BLaER1 treated with 17β-estradiol and CSF1 and Interleukin-3, amounts not matched to agents 10 nM and 100 nM (cell line): ENCODE measurements around the gene CTPS2.

Experiments used
- H3K27ac ChIP-seq, 11 experiments: shearing (Covaris generic); formaldehyde crosslinking; 2 replicates each; pipeline ENCODE4 v1.8.1; 2022
- H3K27me3 ChIP-seq, 11 experiments: shearing (Covaris generic); formaldehyde crosslinking; 2 replicates each; pipeline ENCODE4 v1.8.1; 2022
- H3K36me3 ChIP-seq, 11 experiments: shearing (Covaris generic); formaldehyde crosslinking; 2 replicates each; pipeline ENCODE4 v1.8.1; 2022
- H3K4me1 ChIP-seq, 10 experiments: shearing (Covaris generic); formaldehyde crosslinking; 2 replicates each; pipeline ENCODE4 v1.8.1; 2022
- H3K4me2 ChIP-seq, 11 experiments: shearing (Covaris generic); formaldehyde crosslinking; 2 replicates each; pipeline ENCODE4 v1.8.1; 2022
- H3K4me3 ChIP-seq, 10 experiments: shearing (Covaris generic); formaldehyde crosslinking; 2 replicates each; pipeline ENCODE4 v1.8.1; 2022
- H3K9ac ChIP-seq, 11 experiments: shearing (Covaris generic); formaldehyde crosslinking; 2 replicates each; pipeline ENCODE4 v1.8.1; 2022
- H3K9me3 ChIP-seq, 11 experiments: shearing (Covaris generic); formaldehyde crosslinking; replicated peaks in 1 of 11; 2 replicates each; pipeline ENCODE4 v1.8.1; 2022
- H4K20me1 ChIP-seq, 11 experiments: shearing (Covaris generic); formaldehyde crosslinking; 2 replicates each; pipeline ENCODE4 v1.8.1; 2022
- Cebpa-rat ChIP-seq, 11 experiments: shearing (Covaris generic); IDR thresholded peaks; 2 replicates each; pipeline ENCODE4 v1.8.1; 2022

Gene CTPS2

GRCh38 chrX:16658284-16658683, 54.2 kb downstream of the CTPS2 start:
- H3K36me3 ChIP-seq, result no peaks in the 10 kb centered on the region; a peak in 2 of 22 replicates
- peaks cover 0 to 10% (median 0%) of the 10 kb centered on the region in 11 experiments; a peak in 6 of 22 replicates for H4K20me1 ChIP-seq
- TF ChIP-seq Cebpa-rat (IDR thresholded peaks at IDR 0.05), result no peak
- H3K27me3 ChIP-seq, result peaks cover 97 to 100% (median 100%) of the 10 kb centered on the region in 11 experiments
- H3K4me2 ChIP-seq, result no peak overlapping the region
- H3K27ac ChIP-seq, result no peak overlapping the region
- H3K4me1 ChIP-seq, result no peaks in the 10 kb centered on the region
- no peaks in the 10 kb centered on the region for H3K9me3 ChIP-seq
- no peak overlapping the region for H3K4me3 ChIP-seq
- H3K9ac ChIP-seq, result no peak overlapping the region

GRCh38 chrX:16654093-16654492, 58.4 kb downstream of the CTPS2 start:
- no peak overlapping the region for H3K27ac ChIP-seq
- no peak overlapping the region for H3K4me3 ChIP-seq
- H3K4me1 ChIP-seq, result no peaks in the 10 kb centered on the region
- peaks cover 0 to 8% (median 0%) of the 10 kb centered on the region in 11 experiments; a peak in 5 of 22 replicates for H4K20me1 ChIP-seq
- no peaks in the 10 kb centered on the region for H3K9me3 ChIP-seq
- H3K36me3 ChIP-seq, result no peaks in the 10 kb centered on the region
- H3K9ac ChIP-seq, result no peak overlapping the region
- TF ChIP-seq Cebpa-rat (IDR thresholded peaks at IDR 0.05), result no peak
- no peak overlapping the region for H3K4me2 ChIP-seq
- peaks cover 96 to 100% (median 100%) of the 10 kb centered on the region in 11 experiments for H3K27me3 ChIP-seq

GRCh38 chrX:16653424-16653823, 59.0 kb downstream of the CTPS2 start:
- TF ChIP-seq Cebpa-rat (IDR thresholded peaks at IDR 0.05), result no peak

DNA sequence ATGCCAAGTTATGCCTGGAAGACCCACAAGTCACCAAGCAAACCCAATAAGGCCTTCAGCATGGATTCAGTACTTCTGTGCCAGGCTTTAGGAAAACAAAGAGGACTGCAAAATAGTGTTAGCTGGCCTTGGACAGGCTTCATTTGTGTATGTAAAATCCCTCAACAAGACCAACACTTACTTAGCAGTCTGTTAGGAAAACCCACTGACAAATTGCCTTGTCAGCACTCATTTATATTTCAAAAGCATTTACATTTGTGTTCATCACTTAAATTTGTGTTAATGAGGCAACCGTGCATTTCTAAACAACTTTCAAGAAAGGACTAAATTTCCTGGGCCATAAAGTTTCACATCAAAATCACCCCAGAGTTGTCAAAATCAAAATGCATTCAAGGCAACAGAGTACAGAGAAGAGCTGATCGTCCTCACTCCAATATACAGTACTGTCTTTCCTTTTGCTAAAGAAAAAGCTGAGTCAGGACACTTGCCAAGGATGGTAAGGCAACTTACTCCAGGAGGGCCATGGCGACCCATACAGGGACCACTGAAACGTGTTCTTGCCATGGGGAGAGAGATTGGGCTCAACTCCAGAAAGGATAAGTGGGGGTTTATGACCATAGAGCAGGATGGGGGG, 61.0 kb downstream of the CTPS2 start:
- H3K36me3 ChIP-seq, result no peaks in the 10 kb centered on the region
- no peaks in the 10 kb centered on the region for H3K4me1 ChIP-seq
- H3K4me2 ChIP-seq, result no peak overlapping the region
- peaks cover 0 to 8% (median 0%) of the 10 kb centered on the region in 11 experiments; a peak in 5 of 22 replicates for H4K20me1 ChIP-seq
- H3K27me3 ChIP-seq, result peaks cover 94 to 100% (median 100%) of the 10 kb centered on the region in 11 experiments
- H3K4me3 ChIP-seq, result no peak overlapping the region
- no peaks in the 10 kb centered on the region for H3K9me3 ChIP-seq
- H3K9ac ChIP-seq, result no peak overlapping the region
- TF ChIP-seq Cebpa-rat (IDR thresholded peaks at IDR 0.05), result no peak
- no peak overlapping the region for H3K27ac ChIP-seq

More at GRCh38 chrX:16653424-16653823, 59.0 kb downstream of the CTPS2 start:
- H3K27me3 ChIP-seq, result peaks cover 96 to 100% (median 100%) of the 10 kb centered on the region in 11 experiments
- no peak overlapping the region for H3K4me3 ChIP-seq
- no peak overlapping the region for H3K27ac ChIP-seq
- peaks cover 0 to 8% (median 0%) of the 10 kb centered on the region in 11 experiments; a peak in 5 of 22 replicates for H4K20me1 ChIP-seq
- no peak overlapping the region for H3K4me2 ChIP-seq
- no peak overlapping the region for H3K9ac ChIP-seq
- no peaks in the 10 kb centered on the region for H3K4me1 ChIP-seq
- no peaks in the 10 kb centered on the region for H3K9me3 ChIP-seq
- H3K36me3 ChIP-seq, result no peaks in the 10 kb centered on the region

DNA sequence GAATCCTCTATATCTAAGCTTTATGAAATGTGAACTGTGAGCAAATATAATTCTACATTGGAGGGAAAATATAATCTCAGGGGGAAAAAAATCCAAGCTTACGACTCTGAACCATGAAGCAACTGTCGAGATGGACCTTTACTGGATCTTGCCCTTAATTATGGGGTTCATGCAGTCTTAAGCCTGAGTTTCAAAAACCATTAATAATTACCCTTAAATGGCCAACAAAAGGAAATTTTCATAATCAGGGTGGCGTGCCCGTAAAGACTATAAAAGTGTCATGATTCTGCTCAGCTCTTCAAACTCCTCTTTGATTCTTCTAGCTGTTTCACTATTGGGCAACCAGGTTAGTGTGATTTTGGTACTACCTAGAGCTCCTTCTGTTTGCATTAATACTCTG, 62.6 kb downstream of the CTPS2 start, which contains the start of gene S100G:
Gene S100G, plus strand, starts transcription at position 301 of the 400 bp plus-strand sequence. CDS start 849 bp downstream, outside the sequence.
- Histone ChIP-seq H3K27ac (no peak within 1 kb of the TSS), H3K27me3 (peaks cover 93 to 100% (median 99%) of the 10 kb centered on the region in 11 experiments), H3K36me3 (no peaks in the 10 kb centered on the region), H3K4me2 (no peak within 1 kb of the TSS), H3K9ac (no peak within 1 kb of the TSS), H3K4me1 (no peaks in the 10 kb centered on the region), H3K9me3 (no peaks in the 10 kb centered on the region), H3K4me3 (no peak within 1 kb of the TSS), H4K20me1 (peaks cover 0 to 8% (median 0%) of the 10 kb centered on the region in 11 experiments; a peak in 5 of 22 replicates)
- no peak for TF ChIP-seq Cebpa-rat (IDR thresholded peaks at IDR 0.05)

DNA sequence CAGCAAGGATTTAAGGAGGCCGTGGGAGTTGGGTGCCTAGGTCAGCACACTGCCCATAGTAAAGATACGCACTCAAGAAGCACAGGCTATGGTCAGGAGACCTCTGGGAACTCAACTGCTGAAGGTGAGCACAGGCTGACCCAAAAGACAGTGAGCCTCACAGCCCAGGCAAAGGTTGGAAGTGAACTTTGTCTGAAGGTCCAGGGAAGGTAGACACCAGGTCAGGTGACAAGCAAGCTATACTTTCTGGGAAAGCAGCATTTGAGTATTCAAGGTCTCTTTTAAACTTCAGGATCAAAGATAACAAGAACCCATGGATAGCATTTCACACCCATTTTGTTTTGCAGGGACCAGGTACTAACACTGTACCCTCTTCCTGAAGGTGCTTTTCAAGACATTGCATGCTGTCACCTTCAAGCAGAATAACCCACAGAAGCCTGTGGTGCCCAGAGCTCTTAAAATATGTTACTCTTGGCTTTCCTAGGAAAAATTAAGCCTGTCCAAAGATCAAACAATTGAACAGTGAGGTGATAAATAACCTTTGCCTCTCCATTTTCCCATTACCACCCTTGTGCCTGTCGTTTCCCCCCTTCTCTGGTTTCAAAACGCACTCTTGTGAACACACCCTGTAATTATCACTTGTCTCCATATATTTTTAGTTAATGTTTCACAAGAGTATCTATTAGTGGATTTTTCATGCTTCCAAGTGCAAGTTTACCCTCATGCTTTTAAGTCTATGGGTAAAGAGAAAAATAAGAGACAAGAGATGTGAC, 65.9 kb downstream of the CTPS2 start:
- Histone ChIP-seq H3K4me3 (no peak overlapping the region), H3K4me2 (no peak overlapping the region), H3K9me3 (no peaks in the 10 kb centered on the region), H3K27ac (no peak overlapping the region), H4K20me1 (peaks cover 0 to 5% (median 0%) of the 10 kb centered on the region in 11 experiments; a peak in 3 of 22 replicates), H3K9ac (no peak overlapping the region), H3K36me3 (no peaks in the 10 kb centered on the region), H3K4me1 (no peaks in the 10 kb centered on the region), H3K27me3 (peaks cover 89 to 100% (median 99%) of the 10 kb centered on the region in 11 experiments)
- no peak for TF ChIP-seq Cebpa-rat (IDR thresholded peaks at IDR 0.05)

DNA sequence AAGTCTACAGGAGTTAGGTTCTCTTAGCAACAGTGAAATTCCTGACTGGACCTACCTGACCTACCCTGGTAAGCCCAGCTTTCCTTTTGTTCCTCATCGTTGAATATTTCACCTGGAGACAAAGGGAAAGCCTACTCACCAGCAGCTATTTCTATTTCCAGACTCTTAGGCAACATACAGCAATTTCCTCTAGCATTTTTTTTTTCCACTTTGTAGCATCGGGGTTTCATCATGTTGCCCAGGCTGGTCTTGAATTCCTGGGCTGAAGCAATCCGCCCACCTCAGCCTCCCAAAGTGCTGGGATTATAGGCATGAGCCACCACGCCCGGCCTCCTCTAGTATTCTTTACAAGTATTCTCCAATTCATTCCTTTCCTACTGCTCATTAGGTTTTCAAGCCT, 69.3 kb downstream of the CTPS2 start:
- Histone ChIP-seq H4K20me1 (peaks cover 0 to 5% (median 0%) of the 10 kb centered on the region in 11 experiments; a peak in 3 of 22 replicates), H3K9ac (no peak overlapping the region), H3K4me3 (no peak overlapping the region), H3K4me2 (no peak overlapping the region), H3K27me3 (peaks cover 90 to 100% (median 99%) of the 10 kb centered on the region in 11 experiments), H3K27ac (no peak overlapping the region), H3K9me3 (peaks cover 0 to 8% (median 0%) of the 10 kb centered on the region in 11 experiments; a peak in 1 of 22 replicates), H3K4me1 (no peaks in the 10 kb centered on the region), H3K36me3 (no peaks in the 10 kb centered on the region)
- no peak for TF ChIP-seq Cebpa-rat (IDR thresholded peaks at IDR 0.05)

DNA sequence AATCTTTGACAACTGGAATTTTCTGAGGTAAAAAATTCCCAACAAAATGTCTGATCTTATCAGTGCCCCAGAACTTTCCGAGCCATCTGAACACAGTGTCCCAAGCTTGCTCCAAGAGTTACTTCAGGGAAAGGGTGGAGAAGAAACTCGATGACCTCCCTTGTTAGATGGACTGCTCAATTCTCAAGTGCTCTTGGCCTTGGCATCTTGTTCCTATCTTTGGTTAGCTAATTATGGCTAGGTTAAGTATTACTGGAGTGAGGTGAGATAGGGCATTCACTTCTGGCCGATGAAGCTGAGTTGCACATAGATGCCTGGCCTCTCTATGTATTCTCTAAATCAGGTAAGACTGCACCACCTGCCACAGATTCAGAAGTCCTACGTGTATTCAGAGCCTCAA, 71.6 kb downstream of the CTPS2 start:
- peaks cover 0 to 8% (median 0%) of the 10 kb centered on the region in 11 experiments; a peak in 2 of 22 replicates for H3K9me3 ChIP-seq
- no peak overlapping the region for H3K4me3 ChIP-seq
- peaks cover 0 to 5% (median 0%) of the 10 kb centered on the region in 11 experiments; a peak in 3 of 22 replicates for H4K20me1 ChIP-seq
- H3K27ac ChIP-seq, result no peak overlapping the region
- peaks cover 86 to 100% (median 97%) of the 10 kb centered on the region in 11 experiments for H3K27me3 ChIP-seq
- no peaks in the 10 kb centered on the region for H3K4me1 ChIP-seq
- no peak overlapping the region for H3K9ac ChIP-seq
- no peak for TF ChIP-seq Cebpa-rat (IDR thresholded peaks at IDR 0.05)
- peaks cover 0 to 7% (median 0%) of the 10 kb centered on the region in 11 experiments; a peak in 3 of 22 replicates for H3K36me3 ChIP-seq
- no peak overlapping the region for H3K4me2 ChIP-seq

- Histone ChIP-seq H3K9me3 (peaks cover 0 to 8% (median 0%) of the 10 kb centered on the region in 11 experiments; a peak in 2 of 22 replicates), H3K4me3 (no peak overlapping the region), H3K4me2 (no peak overlapping the region), H3K4me1 (no peaks in the 10 kb centered on the region; a peak in 1 of 20 replicates), H4K20me1 (peaks cover 0 to 5% (median 0%) of the 10 kb centered on the region in 11 experiments; a peak in 3 of 22 replicates), H3K27ac (no peak overlapping the region), H3K36me3 (peaks cover 0 to 7% (median 4%) of the 10 kb centered on the region in 11 experiments; a peak in 3 of 22 replicates), H3K9ac (no peak overlapping the region), H3K27me3 (peaks cover 84 to 100% (median 97%) of the 10 kb centered on the region in 11 experiments)
- no peak for TF ChIP-seq Cebpa-rat (IDR thresholded peaks at IDR 0.05)
Measured at GRCh38 chrX:16639966-16640365, 72.5 kb downstream of the CTPS2 start.
